ENCODE data around the gene C16orf54. TPM values are rescaled to one million over a fixed set of nuclear protein-coding genes. Genes with fewer than 3 reads are reported as not detected.
"Not testable (repeated sequence)": the region's sequence is repeated elsewhere in the genome, so short reads cannot be mapped to it uniquely, and the experiment has no call there.

Gene C16orf54
- total RNA-seq, 2 donors from 2014 or later, result 14.0 to 19.5 TPM

- DNase-seq (ENCODE audit: low spot score in 2 of 2) (no peak), ATAC-seq (no peak)
- Mint-ChIP-seq H3K36me3 (no peaks in the 10 kb centered on the region), H3K9me3 (no peaks in the 10 kb centered on the region), H3K27ac (no peak overlapping the region)
Measured at GRCh38 chr16:29705030-29705429, 40.8 kb downstream of the C16orf54 start.

DNA sequence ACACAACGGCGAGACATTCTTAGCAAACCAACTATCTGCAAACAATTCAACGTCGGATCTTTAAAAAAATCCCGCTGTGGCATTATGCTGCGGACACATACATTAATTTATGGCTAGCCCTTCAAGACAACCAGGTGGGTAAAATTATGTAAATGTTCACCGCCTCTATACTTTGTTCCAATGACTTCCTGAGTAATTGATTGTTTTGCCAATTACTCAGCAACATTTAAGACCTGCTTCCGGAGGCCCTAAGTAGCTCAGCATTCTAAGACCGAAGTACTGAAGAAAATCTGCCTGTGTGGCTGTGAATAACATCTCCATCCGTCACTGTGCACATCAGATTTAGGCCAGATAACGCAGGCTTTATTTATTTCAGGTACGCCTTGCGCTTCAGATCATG lies 43.5 kb downstream of the C16orf54 start:
- Mint-ChIP-seq H3K36me3 (no peaks in the 10 kb centered on the region), H3K9me3 (no peaks in the 10 kb centered on the region), H3K27ac (peak overlapping the region in 1 of 2 donors; percentile 86)
- peak; percentile 8 to 29 for ATAC-seq
- DNase-seq (ENCODE audit: low spot score in 2 of 2), result no peak

DNA sequence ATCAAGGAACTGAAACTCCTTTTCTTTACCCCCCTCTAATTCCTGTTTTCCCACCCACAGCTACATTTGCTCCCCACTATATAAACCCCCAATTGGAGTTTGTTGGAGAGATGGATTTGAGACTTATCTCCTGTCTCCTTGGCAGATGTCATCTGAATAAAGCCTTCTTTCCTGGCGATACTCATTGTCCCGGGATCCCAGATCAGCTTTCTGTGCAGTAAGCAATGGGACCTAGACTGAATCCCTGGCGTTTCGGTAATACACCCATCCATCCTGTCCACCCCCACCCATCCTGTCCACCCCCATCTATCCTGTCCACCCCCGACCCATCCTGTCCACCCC lies 44.6 kb downstream of the C16orf54 start:
- Mint-ChIP-seq H3K9me3 (no peaks in the 10 kb centered on the region), H3K36me3 (no peaks in the 10 kb centered on the region), H3K27ac (peak overlapping the region in 1 of 2 donors; percentile 86)
- ATAC-seq, result no peak
- DNase-seq (ENCODE audit: low spot score in 2 of 2), result no peak

DNA sequence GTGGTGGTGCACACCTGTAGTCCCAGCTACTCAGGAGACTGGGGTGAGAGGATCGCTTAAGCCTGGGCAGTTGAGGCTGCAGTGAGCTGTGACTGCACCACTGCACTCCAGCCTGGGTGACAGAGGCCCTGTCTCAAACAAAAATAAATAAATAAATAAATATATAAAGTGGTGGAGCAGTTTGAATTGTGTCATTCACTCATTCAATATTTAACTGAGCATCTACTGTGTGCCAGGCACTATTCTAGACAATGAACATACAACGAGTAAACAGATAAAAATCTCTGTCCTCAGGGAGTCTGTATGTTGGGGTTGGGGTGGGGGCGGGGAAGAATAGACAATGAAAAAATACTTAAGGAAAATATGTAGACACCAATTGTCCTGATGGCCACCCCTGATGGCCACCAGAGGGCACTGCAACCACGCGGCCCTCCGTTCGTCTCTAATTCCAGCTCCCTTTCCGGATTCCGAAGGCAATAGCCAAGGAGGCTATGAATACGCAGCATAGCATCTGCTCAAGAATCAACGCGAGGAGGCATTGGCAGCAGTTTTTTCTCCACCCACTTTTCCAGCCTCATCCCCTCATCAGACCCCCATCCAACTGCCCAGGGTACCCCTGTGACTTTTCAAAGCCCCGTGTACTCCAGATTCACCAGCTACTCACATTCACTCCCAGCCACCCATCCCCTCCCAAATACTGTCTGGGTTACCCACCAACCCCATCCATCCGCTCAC lies 45.4 kb downstream of the C16orf54 start:
- Mint-ChIP-seq H3K27ac (peak overlapping the region; percentile 61 to 77), H3K9me3 (no peaks in the 10 kb centered on the region), H3K36me3 (no peaks in the 10 kb centered on the region)
- peak; percentile 38 to 58 for ATAC-seq
- DNase-seq (ENCODE audit: low spot score in 2 of 2), result peak; percentile 71 to 73

DNA sequence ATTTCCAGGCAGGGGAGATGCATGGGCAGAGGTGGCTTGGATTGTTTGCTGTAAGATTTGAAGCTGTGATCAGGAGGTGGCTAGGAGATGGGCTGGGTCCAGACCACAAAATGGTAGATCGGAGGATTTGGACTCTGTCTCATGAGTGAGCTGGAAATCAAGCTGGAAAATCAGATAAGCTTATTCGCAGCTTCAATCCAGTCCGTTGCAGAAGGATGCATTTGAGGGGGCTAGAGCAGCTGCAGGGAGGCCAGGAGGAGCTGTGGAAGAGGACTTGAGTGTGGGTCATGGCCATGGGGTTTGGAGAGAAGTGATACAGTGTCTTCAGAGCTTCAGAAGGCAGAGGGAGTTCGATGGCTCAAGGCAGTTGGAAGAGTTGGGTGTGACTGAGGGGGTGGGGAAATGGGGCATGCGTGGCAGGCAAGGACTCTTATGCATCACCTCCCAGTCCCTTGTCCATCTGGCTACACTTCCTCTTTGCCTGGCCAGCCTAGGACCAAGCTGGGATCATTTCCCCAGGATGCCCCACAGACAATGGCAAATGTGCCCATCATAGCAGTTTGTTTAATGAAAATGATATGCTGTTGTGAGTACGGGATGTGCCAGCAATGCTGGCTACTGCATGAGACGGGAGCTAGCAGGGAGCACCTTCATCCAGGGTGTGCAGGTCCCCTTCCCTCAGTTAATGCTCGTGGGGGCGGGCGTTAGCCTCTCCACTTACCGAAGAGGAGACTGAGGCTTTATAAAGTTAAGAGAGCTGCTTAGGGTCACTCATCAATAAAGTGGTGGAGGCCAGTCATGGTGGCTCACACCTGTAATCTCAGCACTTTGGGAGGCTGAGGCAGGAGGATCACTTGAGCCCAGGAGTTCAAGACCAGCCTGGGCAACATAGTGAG lies 46.2 kb downstream of the C16orf54 start:
- Mint-ChIP-seq H3K36me3 (no peaks in the 10 kb centered on the region), H3K27ac (peak overlapping the region in 1 of 2 donors; percentile 18), H3K9me3 (no peaks in the 10 kb centered on the region)
- ATAC-seq (no peak), DNase-seq (ENCODE audit: low spot score in 2 of 2) (no peak)

GRCh38 chr16:29698484-29699323 lies 47.1 kb downstream of the C16orf54 start:
- Mint-ChIP-seq H3K9me3 (no peaks in the 10 kb centered on the region), H3K36me3 (no peaks in the 10 kb centered on the region), H3K27ac (peak overlapping the region in 1 of 2 donors; percentile 18)
- ATAC-seq, result no peak
- no peak for DNase-seq (ENCODE audit: low spot score in 2 of 2)

- no peaks in the 10 kb centered on the region for H3K9me3 Mint-ChIP-seq
- H3K36me3 Mint-ChIP-seq, result no peaks in the 10 kb centered on the region
- no peak for ATAC-seq
- DNase-seq (ENCODE audit: low spot score in 2 of 2), result no peak
- H3K27ac Mint-ChIP-seq, result no peak overlapping the region
Measured at GRCh38 chr16:29698042-29698441, 47.7 kb downstream of the C16orf54 start.

DNA sequence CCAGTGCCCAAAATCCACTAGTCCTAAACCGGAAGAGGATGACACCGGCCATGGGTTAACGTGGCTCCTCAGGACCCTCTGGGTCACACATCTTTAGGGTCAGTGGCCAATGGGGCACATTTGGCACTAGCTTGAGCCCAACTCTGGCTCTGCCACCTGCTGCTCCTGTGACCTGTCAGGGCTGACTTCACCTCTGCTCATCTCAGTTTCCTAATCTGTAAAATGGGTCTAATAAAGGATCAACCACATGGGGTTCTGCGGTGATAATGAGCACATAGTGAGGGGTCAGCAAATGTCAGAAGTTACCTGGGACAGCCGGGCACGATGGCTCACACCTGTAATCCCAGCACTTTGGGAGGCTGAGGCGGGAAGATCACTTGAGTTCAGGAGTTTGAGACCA lies 48.4 kb downstream of the C16orf54 start:
- Mint-ChIP-seq H3K27ac (peak overlapping the region in 1 of 2 donors; percentile 46), H3K9me3 (no peaks in the 10 kb centered on the region)

GRCh38 chr16:29696881-29697331 lies 48.9 kb downstream of the C16orf54 start:
- ATAC-seq, result no peak
- H3K36me3 Mint-ChIP-seq, result no peaks in the 10 kb centered on the region
- DNase-seq (ENCODE audit: low spot score in 2 of 2), result no peak
- H3K9me3 Mint-ChIP-seq, result no peaks in the 10 kb centered on the region
- H3K27ac Mint-ChIP-seq, result no peak overlapping the region

More for the DNA sequence above, 48.4 kb downstream of the C16orf54 start:
- ATAC-seq, result no peak
- no peaks in the 10 kb centered on the region for H3K36me3 Mint-ChIP-seq
- no peak for DNase-seq (ENCODE audit: low spot score in 2 of 2)

- H3K36me3 Mint-ChIP-seq; ATAC-seq; DNase-seq (ENCODE audit: low spot score in 2 of 2); H3K9me3 Mint-ChIP-seq: not testable (repeated sequence)
- peak overlapping the region in 1 of 2 donors; percentile 55 for H3K27ac Mint-ChIP-seq
Measured at GRCh38 chr16:29695675-29696074, 50.1 kb downstream of the C16orf54 start.

DNA sequence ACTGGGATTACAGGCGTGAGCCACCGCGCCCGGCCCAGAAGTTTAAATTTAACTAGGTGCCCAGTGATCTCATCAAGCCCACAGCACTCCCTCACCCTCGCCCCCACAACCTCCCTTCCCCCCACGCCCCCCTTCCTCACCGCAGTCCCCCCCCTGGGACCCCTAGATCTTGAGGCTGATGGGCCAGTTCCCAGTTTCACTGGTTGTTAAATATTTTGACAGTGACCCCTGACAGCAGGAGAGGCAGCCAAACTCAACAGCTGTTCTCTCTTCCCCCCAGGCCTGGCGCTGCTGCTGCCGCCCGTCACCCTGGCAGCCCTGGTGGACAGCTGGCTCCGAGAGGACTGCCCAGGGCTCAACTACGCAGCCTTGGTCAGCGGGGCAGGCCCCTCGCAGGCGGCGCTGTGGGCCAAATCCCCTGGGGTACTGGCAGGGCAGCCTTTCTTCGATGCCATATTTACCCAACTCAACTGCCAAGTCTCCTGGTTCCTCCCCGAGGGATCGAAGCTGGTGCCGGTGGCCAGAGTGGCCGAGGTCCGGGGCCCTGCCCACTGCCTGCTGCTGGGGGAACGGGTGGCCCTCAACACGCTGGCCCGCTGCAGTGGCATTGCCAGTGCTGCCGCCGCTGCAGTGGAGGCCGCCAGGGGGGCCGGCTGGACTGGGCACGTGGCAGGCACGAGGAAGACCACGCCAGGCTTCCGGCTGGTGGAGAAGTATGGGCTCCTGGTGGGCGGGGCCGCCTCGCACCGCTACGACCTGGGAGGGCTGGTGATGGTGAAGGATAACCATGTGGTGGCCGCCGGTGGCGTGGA lies 51.2 kb downstream of the C16orf54 start:
- Mint-ChIP-seq H3K36me3 (no peaks in the 10 kb centered on the region), H3K9me3 (no peaks in the 10 kb centered on the region), H3K27ac (no peak overlapping the region)
- ATAC-seq (no peak), DNase-seq (ENCODE audit: low spot score in 2 of 2) (no peak)

DNA sequence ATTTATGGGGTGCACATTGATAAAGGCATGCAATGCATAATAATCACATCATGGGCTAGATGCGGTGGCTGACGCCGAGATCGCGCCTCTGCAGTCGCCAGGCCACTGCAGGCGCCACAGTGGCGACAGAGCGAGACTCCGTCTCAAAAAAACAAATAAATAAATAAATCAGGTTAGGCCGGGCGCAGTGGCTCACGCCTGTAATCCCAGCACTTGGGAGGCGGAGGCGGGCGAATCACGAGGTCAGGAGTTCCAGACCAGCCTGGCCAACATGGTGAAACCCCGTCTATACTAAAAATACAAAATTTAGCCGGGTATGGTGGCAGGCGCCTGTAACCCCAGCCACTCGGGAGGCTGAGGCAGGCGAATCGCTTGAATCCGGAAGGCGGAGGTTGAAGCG lies 53.2 kb downstream of the C16orf54 start:
- H3K9me3 Mint-ChIP-seq; H3K36me3 Mint-ChIP-seq; ATAC-seq; DNase-seq (ENCODE audit: low spot score in 2 of 2); H3K27ac Mint-ChIP-seq: not testable (repeated sequence)

Other genes with a start within 250 kb of the C16orf54 start
- 10 to 100 TPM; 80.4 to 93.3 TPM for gene NPIPB12, start 239.6 kb downstream of the C16orf54 start, total RNA-seq
- gene SPN, start 82.7 kb downstream of the C16orf54 start, total RNA-seq, result 100 to 1,000 TPM in 1 of 2 donors, 10 to 100 TPM in 1; 83.4 to 145 TPM
- 10 to 100 TPM; 10.1 to 14.5 TPM for gene QPRT, start 66.8 kb downstream of the C16orf54 start, total RNA-seq
- gene ZG16, start 32.3 kb upstream of the C16orf54 start, total RNA-seq, result not detected
- gene KIF22, start 44.8 kb upstream of the C16orf54 start, total RNA-seq, result 100 to 1,000 TPM; 151 to 268 TPM
- gene MAZ, start 60.5 kb upstream of the C16orf54 start, total RNA-seq, result 100 to 1,000 TPM; 285 to 386 TPM
- 1 to 10 TPM; 1.4 to 5.9 TPM for gene PRRT2, start 66.2 kb upstream of the C16orf54 start, total RNA-seq
- gene PAGR1, start 70.2 kb upstream of the C16orf54 start, total RNA-seq, result 10 to 100 TPM; 20.2 to 40.0 TPM
- 100 to 1,000 TPM in 1 of 2 donors, 10 to 100 TPM in 1; 77.6 to 168 TPM for gene MVP, start 74.5 kb upstream of the C16orf54 start, total RNA-seq
- gene CDIPT, start 117.2 kb upstream of the C16orf54 start, total RNA-seq, result 10 to 100 TPM; 39.4 to 40.6 TPM
- 1 to 10 TPM in 1 of 2 donors, under 1 TPM in 1; 0.35 to 1.3 TPM for gene SEZ6L2, start 153.6 kb upstream of the C16orf54 start, total RNA-seq
- gene ASPHD1, start 154.5 kb upstream of the C16orf54 start, total RNA-seq, result 1 to 10 TPM; 1.4 to 3.8 TPM
- 10 to 100 TPM; 37.1 to 55.5 TPM for gene KCTD13, start 180.2 kb upstream of the C16orf54 start, total RNA-seq
- gene TMEM219, start 216.1 kb upstream of the C16orf54 start, total RNA-seq, result 10 to 100 TPM; 52.5 to 63.8 TPM
- gene TAOK2, start 227.9 kb upstream of the C16orf54 start, total RNA-seq, result 10 to 100 TPM; 29.6 to 52.7 TPM
- 10 to 100 TPM; 30.1 to 38.7 TPM for gene HIRIP3, start 249.6 kb upstream of the C16orf54 start, total RNA-seq